Choroid plexus epithelial cell (primary cell): ENCODE data around the gene PEX10.

Experiments used
- DNase-seq: peaks from one replicate; pipeline ENCODE4 v3.0.0-alpha.2; 2010; ENCODE audit warnings: low read depth
- H3K4me3 ChIP-seq: 2 replicates; pipeline ENCODE4 v1.5.1; 2011; ENCODE audit warnings: low read depth, mild to moderate bottlenecking, control low read depth, low read length, moderate library complexity
- CTCF ChIP-seq: conservative IDR thresholded peaks from 2 replicates; pipeline ENCODE4 v1.5.1; 2011; ENCODE audit warnings: low read depth, mild to moderate bottlenecking, control low read depth, inconsistent platforms, low read length, moderate library complexity

PEX10 gene

GRCh38 chr1:2375246-2375922 is 37.0 kb downstream of the PEX10 start:
- TF ChIP-seq CTCF, result no peak
- DNase-seq, result no peak
- no peak overlapping the region for H3K4me3 ChIP-seq

GRCh38 chr1:2374252-2375155 is 37.9 kb downstream of the PEX10 start:
- TF ChIP-seq CTCF, result no peak
- H3K4me3 ChIP-seq, result no peak overlapping the region
- no peak for DNase-seq

- H3K4me3 ChIP-seq, result no peak overlapping the region
- TF ChIP-seq CTCF, result peak; percentile 37
- DNase-seq, result no peak
These were observed 38.7 kb downstream of the PEX10 start for GRCh38 chr1:2373551-2374251.

- DNase-seq, result no peak
- TF ChIP-seq CTCF, result no peak
- H3K4me3 ChIP-seq, result no peak overlapping the region
These were observed 39.5 kb downstream of the PEX10 start for GRCh38 chr1:2372551-2373490.

GRCh38 chr1:2368053-2368744 is 44.2 kb downstream of the PEX10 start:
- no peak for TF ChIP-seq CTCF
- no peak overlapping the region for H3K4me3 ChIP-seq
- DNase-seq, result no peak

GRCh38 chr1:2363847-2364513 is 48.4 kb downstream of the PEX10 start:
- DNase-seq, result no peak
- H3K4me3 ChIP-seq, result no peak overlapping the region
- no peak for TF ChIP-seq CTCF
